GM21360 (cell line): ENCODE data around the gene FOXD2.

Experiments used
- ATAC-seq: cut with Tn5 transposase; IDR thresholded peaks from one replicate; pipeline ENCODE4 v1.9.1; 2021; ENCODE audit warnings: mild to moderate bottlenecking, moderate library complexity; ENCODE audit not compliant: unreplicated experiment

Gene FOXD2

GRCh38 chr1:47416319-47417169, 21.3 kb upstream of the FOXD2 start:
- no peak for ATAC-seq

DNA sequence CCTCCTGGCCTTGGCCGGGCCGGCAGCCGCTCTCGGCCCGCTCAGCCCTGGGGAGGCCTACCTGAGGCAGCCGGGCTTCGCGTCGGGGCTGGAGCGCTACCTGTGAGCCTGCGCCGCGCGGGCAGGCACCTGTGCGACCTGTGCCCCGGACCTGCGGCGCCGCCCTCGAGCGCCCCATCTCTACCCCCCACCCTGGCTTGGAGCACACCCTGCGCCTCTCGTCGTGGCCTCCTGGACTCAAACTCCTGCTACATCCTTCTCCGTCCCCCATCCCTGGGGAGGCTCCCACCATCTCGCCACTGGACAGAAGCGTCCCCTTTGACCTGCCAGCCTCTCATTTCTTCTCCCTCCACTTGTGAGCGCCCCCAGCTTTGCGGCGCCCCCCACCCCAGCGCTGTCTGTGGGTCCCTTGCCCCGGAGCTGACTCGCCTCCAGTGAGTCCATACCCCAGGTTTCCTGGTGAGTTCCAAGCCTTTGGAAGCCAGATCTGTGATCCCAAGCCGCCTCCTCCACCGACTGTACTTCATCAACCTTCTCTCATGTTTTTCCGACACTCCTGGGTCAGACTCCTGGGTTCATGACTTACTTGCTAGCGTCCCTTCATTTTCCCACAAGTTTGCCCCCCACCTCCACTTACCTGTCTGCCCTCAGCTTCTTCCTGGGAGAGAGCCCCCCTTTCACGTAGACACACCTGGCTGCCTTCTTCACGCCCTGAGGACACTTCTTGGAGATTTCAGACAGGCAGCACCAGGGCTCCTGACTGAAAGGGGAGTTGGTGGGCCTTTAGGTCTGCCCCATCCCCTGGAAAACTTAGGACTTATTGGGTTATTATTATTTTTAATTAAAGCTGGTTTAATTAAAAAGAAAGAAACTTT, 20.4 kb upstream of the FOXD2 start:
- no peak for ATAC-seq

DNA sequence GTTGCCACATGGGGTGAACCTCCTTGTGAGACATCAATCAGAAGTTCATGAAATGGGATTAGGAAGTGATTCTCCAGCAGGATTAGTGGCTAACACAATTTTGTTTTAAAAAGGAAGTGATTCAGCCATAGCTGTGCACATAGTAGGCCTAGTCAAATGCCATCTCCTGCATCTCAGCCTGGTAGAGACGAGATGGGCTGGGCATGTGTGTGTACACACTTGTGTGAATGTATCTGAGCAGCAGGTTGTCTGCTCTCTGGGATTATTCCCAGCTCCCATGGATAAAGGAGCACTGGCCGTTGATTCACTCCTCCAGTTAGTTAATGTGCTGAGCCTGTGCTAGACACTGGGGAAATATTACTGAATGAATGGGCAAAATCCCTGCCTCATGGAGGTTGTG, 19.7 kb upstream of the FOXD2 start:
- no peak for ATAC-seq

DNA sequence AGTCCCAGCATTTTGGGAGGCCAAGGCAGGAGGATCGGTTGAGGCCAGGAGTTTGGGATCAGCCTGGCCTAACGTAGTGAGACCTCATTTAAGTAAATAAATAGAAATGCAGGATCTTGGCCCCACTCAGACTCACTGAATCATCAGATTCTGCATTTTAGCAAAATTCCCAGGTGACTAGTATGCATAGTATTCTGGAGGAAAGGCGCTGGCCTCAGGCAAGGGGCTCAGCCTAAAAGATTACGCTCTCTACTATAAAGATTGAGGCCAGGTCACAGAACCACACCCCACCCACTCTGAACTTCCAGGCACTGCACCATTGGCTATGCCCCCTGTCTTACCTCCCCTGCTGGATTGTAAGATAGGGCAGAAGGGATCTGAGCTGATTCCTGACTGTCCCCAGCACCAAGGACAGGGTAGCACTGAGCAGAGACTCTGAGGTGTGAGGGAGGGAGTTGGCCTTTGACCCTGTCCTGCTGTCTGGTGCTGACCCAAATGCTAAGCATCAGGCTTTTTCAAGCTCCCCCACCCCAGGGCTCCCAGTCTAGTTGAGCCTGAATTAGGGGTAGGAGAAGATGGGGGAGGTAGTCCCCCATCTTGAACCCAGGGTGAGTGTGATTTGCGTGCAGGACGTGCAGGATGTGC, 19.0 kb upstream of the FOXD2 start:
- ATAC-seq = no peak

GRCh38 chr1:47420547-47420946, 17.3 kb upstream of the FOXD2 start:
- no peak for ATAC-seq

- no peak for ATAC-seq
Observed at GRCh38 chr1:47423872-47424271, 14.0 kb upstream of the FOXD2 start.

- no peak for ATAC-seq
Observed at GRCh38 chr1:47424336-47424982, 13.4 kb upstream of the FOXD2 start.

DNA sequence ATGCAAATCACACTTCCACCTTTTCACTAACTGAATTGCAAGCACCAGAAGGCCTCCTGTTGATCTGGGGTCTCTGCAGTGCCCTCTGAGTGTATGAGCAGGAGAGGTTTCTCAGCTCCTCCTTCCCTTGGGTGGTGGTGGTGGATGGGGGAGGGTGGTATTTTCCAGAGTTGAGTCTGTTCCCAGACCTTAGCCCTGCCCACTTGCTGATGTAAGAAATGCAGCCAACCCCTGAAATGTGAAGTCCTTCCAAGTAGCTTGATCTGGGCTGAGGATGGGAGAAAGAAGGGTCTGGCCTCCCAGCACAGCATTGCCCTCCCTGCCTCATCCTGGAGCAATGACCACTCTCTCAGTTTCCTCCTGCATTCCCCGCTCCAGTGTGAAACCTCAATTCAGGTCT, 6.3 kb upstream of the FOXD2 start:
- ATAC-seq = no peak

GRCh38 chr1:47432071-47433036, 5.5 kb upstream of the FOXD2 start:
- peak; percentile 48 for ATAC-seq

GRCh38 chr1:47433037-47433421, 4.8 kb upstream of the FOXD2 start:
- no peak for ATAC-seq

GRCh38 chr1:47433477-47434050, 4.3 kb upstream of the FOXD2 start:
- ATAC-seq = no peak

DNA sequence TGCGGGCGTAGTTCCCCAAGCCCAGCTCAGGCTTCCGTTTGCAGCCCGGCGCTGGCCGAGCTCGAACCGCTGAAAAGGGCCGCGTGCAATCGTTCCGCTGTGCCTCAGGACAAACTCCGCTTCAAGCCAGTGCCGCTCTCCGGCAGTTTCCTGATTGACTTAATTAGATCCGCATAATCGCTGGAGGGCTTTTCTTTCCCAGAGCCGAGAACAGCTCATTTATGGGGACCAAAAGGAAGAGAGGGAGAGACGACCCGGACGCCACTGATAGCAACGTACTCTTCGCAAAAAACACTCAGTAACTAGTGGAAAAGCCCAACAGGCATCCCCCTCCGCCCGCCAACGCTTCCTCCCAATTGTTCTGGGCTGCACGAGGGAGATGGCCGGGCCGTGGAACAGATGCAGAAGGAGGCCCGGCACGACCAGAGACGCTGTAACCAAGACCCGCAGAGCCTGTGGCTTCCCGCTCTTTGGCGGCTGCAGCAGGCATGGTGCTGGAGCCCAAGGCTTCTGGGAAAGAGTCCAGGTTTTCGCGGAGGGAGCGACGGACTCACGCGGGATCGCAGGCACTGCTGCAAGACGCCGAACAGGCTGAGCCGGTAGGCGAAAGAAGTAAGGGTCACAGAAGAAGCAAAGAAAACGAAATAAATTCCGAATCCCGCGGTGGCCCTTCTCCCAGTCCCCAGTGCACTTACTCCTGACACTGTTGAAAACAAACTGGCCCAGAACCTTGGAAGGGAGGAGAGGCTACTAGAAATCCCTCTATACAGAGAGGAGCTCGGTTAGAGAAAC, 3.6 kb upstream of the FOXD2 start:
- no peak for ATAC-seq

DNA sequence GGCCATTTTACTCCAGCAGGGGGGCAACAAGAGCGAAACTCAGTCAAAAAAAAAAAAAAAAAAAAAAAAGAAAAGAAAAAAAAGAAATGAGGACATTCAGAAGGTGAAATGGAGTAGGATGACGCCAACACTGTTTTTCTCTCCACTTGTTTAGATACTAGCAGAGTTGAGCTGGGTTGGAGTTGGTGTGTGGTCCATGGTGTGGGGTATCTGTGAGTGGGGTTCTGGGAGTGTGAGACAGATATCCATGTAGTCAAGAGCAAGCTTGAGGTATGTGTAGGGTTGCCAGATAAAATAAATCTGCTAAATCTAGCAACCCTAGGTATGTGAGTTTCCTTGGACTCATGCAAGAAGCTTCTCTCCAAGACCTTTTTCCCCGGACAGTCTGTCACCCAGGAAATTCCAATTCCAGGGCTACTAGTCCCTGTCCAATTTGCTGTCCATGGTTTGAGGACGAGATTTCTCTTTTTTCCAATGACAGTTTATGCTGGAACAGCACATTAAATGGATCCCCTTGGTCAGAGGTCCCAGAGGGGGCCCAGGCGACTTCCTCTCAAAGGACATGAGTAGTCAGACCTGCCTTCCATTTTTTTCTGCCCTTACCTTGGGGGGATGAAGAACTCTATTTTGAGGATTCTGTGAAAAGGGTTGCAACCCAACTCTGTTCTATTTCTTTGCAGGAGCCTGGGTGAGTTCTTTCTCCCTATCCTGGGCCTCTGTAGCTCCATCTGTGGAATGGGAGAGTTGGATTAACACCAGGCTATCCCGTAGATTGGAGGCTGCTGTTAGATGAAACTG, 2.1 kb upstream of the FOXD2 start:
- no peak for ATAC-seq

DNA sequence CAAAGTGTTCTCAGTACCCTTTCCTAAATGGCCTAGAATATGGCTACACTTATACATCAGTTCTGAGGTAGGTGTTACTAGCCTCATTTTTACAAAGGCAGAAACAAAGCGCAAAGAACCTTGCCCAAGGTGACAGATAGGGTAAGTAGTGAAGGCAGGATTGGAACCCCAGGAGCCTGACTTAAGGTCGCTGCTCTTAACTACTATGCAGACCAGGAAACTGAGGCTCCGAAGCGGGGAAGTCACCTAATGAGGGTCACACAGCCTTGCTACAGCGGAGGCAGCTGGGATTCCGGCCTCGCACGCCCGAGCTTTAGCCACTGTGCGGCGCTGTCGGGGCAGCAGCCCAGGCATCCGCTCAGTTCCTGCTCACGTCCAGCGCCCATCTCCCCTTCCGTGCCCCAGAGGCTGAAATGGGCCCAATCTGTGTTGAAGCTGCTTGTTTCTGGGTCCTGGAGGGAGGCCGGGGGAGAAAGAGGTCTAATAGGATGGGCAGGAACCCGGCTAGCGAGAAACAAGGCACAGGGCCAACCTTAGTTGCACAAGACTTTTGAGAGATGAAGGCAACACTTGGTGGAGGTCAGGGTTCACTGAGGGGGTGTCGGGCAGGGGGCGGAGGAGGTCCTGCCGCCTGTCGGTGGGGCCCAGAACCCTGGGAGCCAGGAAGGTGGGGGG, 1.4 kb upstream of the FOXD2 start:
- ATAC-seq = peak; percentile 37

DNA sequence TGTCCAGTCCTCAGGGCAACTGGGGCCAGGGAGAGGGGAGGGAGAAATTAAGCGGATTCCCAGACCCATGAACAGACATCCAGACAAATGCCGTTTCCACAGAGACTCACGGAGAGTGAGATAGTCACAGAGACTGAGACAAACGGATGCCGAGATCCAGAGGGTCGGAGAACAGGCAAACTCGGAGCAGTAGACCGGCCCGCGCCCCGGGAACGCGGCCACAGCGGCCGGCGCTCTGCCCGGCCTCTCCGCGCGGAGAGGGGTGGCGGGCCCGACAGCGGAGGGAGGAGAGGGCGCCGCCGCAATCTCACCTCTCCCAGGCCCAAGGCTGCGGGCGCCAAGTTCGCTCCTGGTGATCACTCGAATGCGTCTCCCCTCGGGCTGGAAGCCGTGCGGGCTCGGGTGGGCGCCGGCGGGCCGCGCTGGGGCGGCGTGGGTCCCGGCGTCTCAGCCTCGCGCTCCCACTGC, 831 bp upstream of the FOXD2 start:
- peak; percentile 7 for ATAC-seq

DNA sequence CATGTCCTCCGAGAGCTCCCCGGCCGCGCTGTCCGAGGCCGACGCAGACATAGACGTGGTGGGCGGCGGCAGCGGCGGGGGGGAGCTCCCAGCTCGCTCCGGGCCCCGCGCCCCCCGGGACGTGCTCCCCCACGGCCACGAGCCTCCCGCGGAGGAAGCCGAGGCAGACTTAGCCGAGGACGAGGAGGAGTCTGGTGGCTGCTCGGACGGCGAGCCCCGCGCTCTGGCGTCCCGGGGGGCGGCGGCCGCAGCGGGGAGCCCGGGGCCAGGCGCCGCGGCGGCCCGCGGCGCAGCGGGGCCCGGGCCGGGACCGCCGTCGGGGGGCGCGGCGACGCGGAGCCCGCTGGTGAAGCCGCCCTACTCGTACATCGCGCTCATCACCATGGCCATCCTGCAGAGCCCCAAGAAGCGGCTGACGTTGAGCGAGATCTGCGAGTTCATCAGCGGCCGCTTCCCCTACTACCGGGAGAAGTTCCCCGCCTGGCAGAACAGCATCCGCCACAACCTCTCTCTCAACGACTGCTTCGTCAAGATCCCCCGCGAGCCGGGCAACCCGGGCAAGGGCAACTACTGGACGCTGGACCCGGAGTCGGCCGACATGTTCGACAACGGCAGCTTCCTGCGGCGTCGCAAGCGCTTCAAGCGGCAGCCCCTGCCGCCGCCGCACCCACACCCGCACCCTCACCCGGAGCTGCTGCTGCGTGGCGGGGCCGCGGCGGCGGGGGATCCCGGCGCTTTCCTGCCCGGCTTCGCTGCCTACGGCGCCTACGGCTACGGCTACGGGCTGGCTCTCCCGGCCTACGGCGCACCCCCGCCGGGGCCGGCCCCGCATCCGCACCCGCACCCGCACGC, 547 bp downstream of the FOXD2 start:
- no peak for ATAC-seq
